ENCODE measurements around the gene KCNT2. TPM values are rescaled to one million over a fixed set of nuclear protein-coding genes. Genes with fewer than 3 reads are reported as not detected.

KCNT2 gene
- total RNA-seq, 4 donors from 2014 or later, result 0.35 to 2.3 (median 0.91) TPM; not detected in 1

DNA sequence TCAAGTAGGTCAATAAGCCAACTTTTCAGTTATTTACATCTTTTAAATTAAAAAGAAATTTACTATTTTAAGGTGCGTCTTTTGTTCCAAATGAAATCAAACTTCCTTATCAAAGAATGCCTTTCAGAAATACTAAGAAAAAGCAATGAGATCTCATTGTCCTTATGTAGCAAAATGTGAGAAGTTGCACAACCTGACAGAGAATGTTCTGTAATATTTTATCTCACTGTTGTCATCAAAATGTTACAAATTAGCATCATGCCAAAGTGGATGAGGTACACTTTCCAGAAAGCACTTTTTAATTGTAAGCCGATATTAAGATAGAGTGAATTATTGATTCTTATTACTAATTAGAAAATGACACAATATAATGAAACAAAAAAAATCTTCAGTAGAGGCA is 50.4 kb downstream of the KCNT2 start:
- intact Hi-C loops (cut with DNase I), result no loop called here
- Histone ChIP-seq H3K27me3 (no peaks in the 10 kb centered on the region), H3K4me1 (no peaks in the 10 kb centered on the region), H3K36me3 (no peaks in the 10 kb centered on the region), H3K4me3 (peak overlapping the region in 2 of 4 donors; percentile 19 to 52), H3K9me3 (no peaks in the 10 kb centered on the region), H3K27ac (peak overlapping the region in 2 of 4 donors; percentile 6 to 18)
- no peak for DNase-seq
- WGBS, 2 donors, result 57 to 76% methylated on average over 2 of the region's 2 CpGs
- TF ChIP-seq CTCF (IDR thresholded peaks at IDR 0.05) (no peak), POLR2A (IDR thresholded peaks at IDR 0.05) (no peak)

DNA sequence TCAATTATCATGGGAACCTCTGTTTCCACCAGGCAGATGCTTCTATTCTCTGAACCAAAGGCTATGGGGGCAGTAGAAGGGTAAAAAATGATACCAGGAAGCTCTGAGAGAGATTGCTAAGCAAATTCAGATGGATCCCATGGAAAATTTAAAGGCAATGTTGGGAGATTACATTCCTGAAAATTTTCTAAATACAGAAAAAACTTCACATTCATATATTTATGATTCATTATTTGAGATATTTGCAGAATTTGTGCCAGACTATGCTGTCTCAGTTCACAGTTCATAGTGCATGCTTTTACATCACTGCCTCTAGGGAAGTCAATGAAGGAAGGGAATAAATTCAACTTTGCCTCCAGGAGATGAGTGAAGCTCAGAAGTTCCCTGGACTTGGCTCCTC is 57.5 kb downstream of the KCNT2 start:
- DNase-seq, result no peak
- no peak overlapping the region for H3K27ac ChIP-seq

DNA sequence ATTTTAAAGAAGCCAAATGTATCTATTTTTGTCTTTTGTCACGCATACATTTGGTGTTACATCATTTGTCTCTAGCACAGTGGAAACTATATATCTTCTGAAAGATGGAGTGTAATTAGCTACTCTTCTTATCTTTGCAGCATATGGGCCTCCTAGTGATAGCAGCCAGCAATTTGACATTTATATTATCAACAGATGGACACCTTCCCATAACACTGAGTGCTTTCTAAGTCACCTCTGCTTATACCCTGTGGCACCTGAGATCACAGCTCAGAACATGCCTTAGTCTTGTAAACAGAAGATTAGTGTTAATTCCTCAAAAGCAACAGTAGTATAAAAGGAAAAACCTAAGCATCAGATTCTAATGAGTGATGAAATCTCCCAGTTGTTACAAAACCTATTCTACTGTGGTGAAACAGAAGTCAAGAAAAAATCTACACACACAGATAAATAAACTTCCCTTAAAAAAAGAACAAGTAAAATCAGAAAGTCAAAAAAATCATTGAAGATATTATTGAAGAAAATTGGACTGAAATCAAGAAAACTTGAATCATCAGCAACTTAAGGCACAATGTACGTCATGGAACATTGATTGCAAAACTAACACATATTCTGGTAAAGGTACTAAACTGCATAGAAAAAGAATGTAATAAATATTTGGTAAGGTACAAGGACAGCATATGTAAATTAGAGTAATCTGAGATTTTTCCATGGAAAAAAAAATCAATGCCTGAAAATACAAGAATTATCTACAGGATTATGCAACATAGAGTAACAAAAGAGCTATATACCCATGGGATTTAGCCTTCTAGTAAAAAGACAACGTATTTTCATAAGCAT is 61.7 kb downstream of the KCNT2 start:
- Histone ChIP-seq H3K4me3 (no peak overlapping the region), H3K9me3 (no peaks in the 10 kb centered on the region), H3K27me3 (no peaks in the 10 kb centered on the region), H3K4me1 (no peaks in the 10 kb centered on the region), H3K36me3 (no peaks in the 10 kb centered on the region), H3K27ac (no peak overlapping the region)
- no peak for DNase-seq
- WGBS, 2 donors, result 43 to 56% methylated on average over 3 of the region's 3 CpGs
- TF ChIP-seq CTCF (IDR thresholded peaks at IDR 0.05) (no peak), POLR2A (IDR thresholded peaks at IDR 0.05) (no peak)
- intact Hi-C loops (cut with DNase I), result no loop called here

More for the DNA sequence above, 57.5 kb downstream of the KCNT2 start:
- no peak overlapping the region for H3K4me3 ChIP-seq
- H3K9me3 ChIP-seq, result no peaks in the 10 kb centered on the region
- intact Hi-C loops (cut with DNase I), result no loop called here
- H3K4me1 ChIP-seq, result no peaks in the 10 kb centered on the region
- no peaks in the 10 kb centered on the region for H3K36me3 ChIP-seq
- H3K27me3 ChIP-seq, result no peaks in the 10 kb centered on the region
- TF ChIP-seq CTCF (IDR thresholded peaks at IDR 0.05) (no peak), POLR2A (IDR thresholded peaks at IDR 0.05) (no peak)

GRCh38 chr1:196545222-196545621 is 63.0 kb downstream of the KCNT2 start:
- no peak for DNase-seq
- Histone ChIP-seq H3K27ac (no peak overlapping the region), H3K27me3 (no peaks in the 10 kb centered on the region), H3K4me1 (no peaks in the 10 kb centered on the region), H3K9me3 (no peaks in the 10 kb centered on the region), H3K36me3 (no peaks in the 10 kb centered on the region), H3K4me3 (no peak overlapping the region)
- 90% methylated on average over 1 of the region's 1 CpG for WGBS, 2 donors
- intact Hi-C loops (cut with DNase I), result no loop called here
- TF ChIP-seq CTCF (IDR thresholded peaks at IDR 0.05) (no peak), POLR2A (IDR thresholded peaks at IDR 0.05) (no peak)

DNA sequence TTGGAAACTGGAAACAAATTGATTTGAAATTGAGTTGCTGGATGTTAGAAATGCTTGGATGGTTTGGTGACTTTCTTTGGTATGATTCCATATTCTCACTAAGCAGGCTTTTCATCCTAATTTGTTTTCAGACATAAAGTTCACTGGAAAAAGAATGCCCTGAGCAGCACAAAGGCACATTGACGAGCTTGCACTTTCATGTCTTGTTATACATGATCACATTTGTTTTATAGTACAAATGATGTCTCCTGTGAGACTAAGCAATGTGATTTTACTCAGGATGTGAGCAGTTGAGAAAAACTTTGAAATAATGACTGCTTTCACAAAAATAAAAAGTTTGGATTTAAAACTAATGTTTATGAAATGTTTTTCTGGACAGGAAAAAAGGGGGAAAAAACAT is 63.6 kb downstream of the KCNT2 start:
- no peaks in the 10 kb centered on the region for H3K9me3 ChIP-seq
- no peaks in the 10 kb centered on the region for H3K4me1 ChIP-seq
- TF ChIP-seq POLR2A (IDR thresholded peaks at IDR 0.05), result no peak
- no peak for TF ChIP-seq CTCF (IDR thresholded peaks at IDR 0.05)
- intact Hi-C loops (cut with DNase I), result no loop called here
- H3K27ac ChIP-seq, result no peak overlapping the region
- no peak for DNase-seq
- 32 to 38% methylated on average over 1 of the region's 1 CpG for WGBS, 2 donors
- no peak overlapping the region for H3K4me3 ChIP-seq
- no peaks in the 10 kb centered on the region for H3K27me3 ChIP-seq
- H3K36me3 ChIP-seq, result no peaks in the 10 kb centered on the region

All from esophagus squamous epithelium (tissue), 5 donors.